ENCODE data around the gene B4GALT1.
"Not testable (repeated sequence)": the region's sequence is repeated elsewhere in the genome, so short reads cannot be mapped to it uniquely, and the experiment has no call there.

The B4GALT1 gene

DNA sequence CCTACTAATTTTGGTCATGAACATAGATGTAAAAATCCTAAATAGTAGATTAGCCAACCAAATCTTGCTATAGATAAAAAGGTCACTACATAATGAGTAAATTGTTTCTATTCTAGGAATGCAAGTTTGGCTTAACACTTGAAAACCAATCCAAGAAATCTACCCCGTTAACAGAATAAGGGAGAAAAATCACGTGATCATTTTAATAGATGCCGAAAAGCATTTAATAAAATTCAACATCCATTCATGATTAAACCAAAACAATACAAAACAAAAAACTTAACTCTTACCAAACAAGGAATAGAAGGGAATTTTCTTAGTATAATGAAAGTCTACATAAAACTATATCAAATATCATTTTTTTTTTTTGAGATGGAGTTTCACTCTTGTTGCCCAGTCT, 69.9 kb downstream of the B4GALT1 start:
- no peak for DNase-seq

- DNase-seq, result no peak
Measured at GRCh38 chr9:33092634-33093033, 74.5 kb downstream of the B4GALT1 start.

GRCh38 chr9:33085672-33086071, 81.5 kb downstream of the B4GALT1 start:
- DNase-seq, result not testable (repeated sequence)

DNA sequence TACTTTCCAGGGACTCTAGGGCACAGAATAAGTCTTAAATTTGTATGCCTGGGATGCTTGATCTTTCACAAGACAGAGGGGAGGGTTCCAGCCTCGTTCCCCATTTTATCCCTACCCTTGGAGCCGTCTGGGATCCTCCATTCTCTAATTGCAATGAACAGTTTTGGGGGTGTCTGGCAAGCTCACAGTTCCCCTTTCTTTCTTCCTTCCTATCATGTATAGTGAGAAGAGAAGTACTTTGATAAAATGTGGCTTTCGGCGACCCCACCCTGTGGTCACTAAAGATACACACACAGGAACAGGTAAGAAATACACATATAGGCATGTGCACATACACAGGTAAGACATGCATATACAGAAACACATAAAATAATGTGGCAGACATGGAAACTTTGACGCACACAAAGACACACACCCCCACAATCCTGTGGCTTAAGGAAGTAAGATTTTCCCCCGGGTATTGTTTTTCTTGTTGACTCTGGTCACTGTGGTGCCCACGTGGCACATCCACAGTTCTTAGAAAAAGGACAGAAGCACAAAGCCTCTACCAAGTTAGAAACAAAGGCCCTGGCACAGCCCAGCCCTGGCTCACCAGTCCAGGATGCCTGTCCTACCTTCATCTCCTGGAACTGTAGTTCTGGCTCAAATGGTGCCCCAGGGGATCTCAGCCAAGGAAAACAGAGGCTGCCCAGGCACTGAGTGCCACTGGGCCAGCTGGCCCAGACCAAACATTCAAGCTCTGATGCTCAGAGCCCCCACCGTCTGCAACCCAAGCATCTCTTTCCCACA, 84.4 kb downstream of the B4GALT1 start:
- DNase-seq, result no peak

DNA sequence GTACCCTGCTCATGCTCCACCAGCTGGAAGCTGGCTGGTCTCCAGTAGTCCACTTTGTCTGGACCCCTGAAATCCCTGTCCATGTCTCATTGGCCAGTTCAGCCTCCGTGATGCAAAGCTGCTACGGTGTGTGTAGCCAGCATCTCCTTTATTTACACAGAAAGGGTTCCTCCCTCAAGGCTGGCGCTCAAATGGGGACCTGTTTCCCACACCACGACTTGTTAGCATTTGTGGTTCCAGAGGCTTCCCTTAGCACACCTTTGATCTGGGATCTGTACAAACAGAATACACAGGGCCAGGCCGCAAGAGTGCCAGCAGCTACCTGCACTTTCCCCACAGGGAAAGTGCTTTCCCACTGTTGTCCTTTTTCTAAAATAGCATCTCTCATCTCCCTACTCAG, 85.0 kb downstream of the B4GALT1 start:
- DNase-seq, result no peak

DNA sequence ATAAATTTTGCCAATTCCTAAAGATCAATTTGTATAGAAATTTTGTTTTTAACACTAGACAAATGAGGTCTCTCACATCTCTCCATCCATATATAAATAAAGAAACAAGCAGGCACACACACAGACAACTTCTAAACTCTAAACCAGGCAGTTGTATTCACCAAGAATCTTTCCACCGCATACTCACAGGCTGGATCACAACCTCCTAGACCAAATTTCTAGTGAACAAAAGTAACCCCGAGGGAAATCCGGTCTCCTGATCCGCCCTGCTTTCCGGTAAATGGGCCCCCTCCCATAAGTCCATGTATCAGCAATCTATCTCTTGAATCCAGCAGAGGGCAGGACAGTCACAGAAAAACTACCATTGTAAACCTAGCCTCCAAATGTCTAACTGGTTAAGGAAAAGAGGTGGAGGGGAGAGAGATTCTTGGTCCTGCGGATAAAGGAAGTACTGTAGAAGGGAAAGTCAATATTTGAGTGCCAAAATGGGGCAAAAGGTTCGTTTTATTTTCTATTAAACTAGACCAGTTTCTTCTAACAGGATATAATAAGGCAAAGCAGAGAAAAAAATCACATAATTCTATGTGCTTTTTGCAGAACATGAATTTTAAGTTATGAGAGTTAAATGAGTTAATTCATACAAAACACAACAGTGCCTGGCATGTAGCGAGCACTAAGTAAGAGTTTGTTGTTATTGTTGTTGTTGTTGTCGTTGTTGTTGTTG, 85.8 kb downstream of the B4GALT1 start:
- DNase-seq, result peak; percentile 93

DNA sequence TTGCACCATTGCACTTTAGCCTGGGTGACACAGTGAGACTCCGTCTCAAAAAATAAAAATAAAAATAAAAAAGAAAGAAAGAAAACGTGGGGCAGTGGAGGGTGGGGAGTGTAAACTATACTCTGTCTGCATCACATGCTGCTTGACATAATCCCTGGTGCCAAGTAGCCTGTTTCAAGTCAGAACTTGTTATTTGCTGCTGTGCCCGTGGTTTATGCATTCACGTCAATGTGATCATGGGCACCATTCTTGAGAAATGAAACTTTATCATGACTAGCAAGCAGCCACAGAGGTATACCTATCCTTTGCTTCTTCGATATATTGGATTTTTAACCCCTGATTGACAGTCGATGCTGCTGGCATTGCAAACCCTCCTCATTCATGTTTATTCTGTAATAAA, 86.6 kb downstream of the B4GALT1 start:
- DNase-seq, result no peak

- peak; percentile 89 for DNase-seq
Measured at GRCh38 chr9:33076046-33077004, 90.8 kb downstream of the B4GALT1 start, which contains the start of gene SMU1. Gene SMU1 (minus strand): TSS chr9:33076674. CDS start chr9:33076608, 66 bp downstream.

- no peak for DNase-seq
Measured at GRCh38 chr9:33068991-33069390, 98.1 kb downstream of the B4GALT1 start.

- DNase-seq, result no peak
Measured at GRCh38 chr9:33065157-33066076, 101.7 kb downstream of the B4GALT1 start.

Data from NCI-H2029 treated with DMSO at 0.1 percent for 48 hours (cell line).